Epithelial cell of proximal tubule (primary cell): ENCODE measurements around the gene MBNL1. TPM values are rescaled to one million over a fixed set of nuclear protein-coding genes. Genes with fewer than 3 reads are reported as not detected.

ENCODE experiments used
- DNase-seq: peaks from one replicate; pipeline ENCODE4 v3.0.0-alpha.2; 2011; ENCODE audit warnings: low read depth
- H3K4me3 ChIP-seq: 2 replicates; pipeline ENCODE4 v1.5.1; 2011; ENCODE audit warnings: low read depth, mild to moderate bottlenecking, low read length
- CTCF ChIP-seq: conservative IDR thresholded peaks from 2 replicates; pipeline ENCODE4 v1.5.1; 2012; ENCODE audit warnings: low read depth, mild to moderate bottlenecking, low read length
- total RNA-seq: library from RNA; depleted of rRNA; stranded (reverse); fragments of >200 nt; gene quantifications from 2 replicates; pipeline ENCODE4 v1.2.3, GENCODE V29; 2015

Gene MBNL1
- total RNA-seq, 1 donor from 2014 or later = 75.3 TPM

- H3K4me3 ChIP-seq = peak overlapping the region; percentile 28
- no peak for TF ChIP-seq CTCF
- no peak for DNase-seq
Observed at GRCh38 chr3:152301745-152302181, 33.0 kb downstream of the MBNL1 start.

- peak overlapping the region; percentile 3 for H3K4me3 ChIP-seq
- DNase-seq = no peak
- TF ChIP-seq CTCF = no peak
Observed at GRCh38 chr3:152302521-152303021, 33.8 kb downstream of the MBNL1 start.

GRCh38 chr3:152304160-152304559 lies 35.4 kb downstream of the MBNL1 start:
- no peak for TF ChIP-seq CTCF
- no peak overlapping the region for H3K4me3 ChIP-seq
- DNase-seq = no peak

- no peak for TF ChIP-seq CTCF
- no peak for DNase-seq
- H3K4me3 ChIP-seq = no peak overlapping the region
Observed at GRCh38 chr3:152305075-152305474, 36.3 kb downstream of the MBNL1 start.

- H3K4me3 ChIP-seq = no peak overlapping the region
- TF ChIP-seq CTCF = no peak
- no peak for DNase-seq
Observed at GRCh38 chr3:152307829-152308474, 39.2 kb downstream of the MBNL1 start.

GRCh38 chr3:152308475-152308844 lies 39.7 kb downstream of the MBNL1 start:
- H3K4me3 ChIP-seq = no peak overlapping the region
- no peak for DNase-seq
- TF ChIP-seq CTCF = no peak

- H3K4me3 ChIP-seq = no peak overlapping the region
- no peak for DNase-seq
- no peak for TF ChIP-seq CTCF
Observed at GRCh38 chr3:152309031-152309430, 40.3 kb downstream of the MBNL1 start.
